ENCODE measurements around the gene STX18.

The STX18 gene

GRCh38 chr4:4415107-4415805 is 126.6 kb downstream of the STX18 start:
- Mint-ChIP-seq H3K27ac (no peak overlapping the region), H3K4me1 (no peaks in the 10 kb centered on the region), H3K27me3 (no peaks in the 10 kb centered on the region), H3K4me3 (no peak overlapping the region), H3K36me3 (peaks cover 35% of the 10 kb centered on the region), H3K9me3 (peaks cover 3% of the 10 kb centered on the region)
- ATAC-seq (ENCODE audit: low read depth) = no peak
- DNase-seq (ENCODE audit: low spot score in 2 of 2) = no peak

GRCh38 chr4:4413806-4414205 is 128.0 kb downstream of the STX18 start:
- DNase-seq (ENCODE audit: low spot score in 2 of 2) (no peak), ATAC-seq (ENCODE audit: low read depth) (no peak)
- H3K27me3 Mint-ChIP-seq = peaks cover 3% of the 10 kb centered on the region
- no peak overlapping the region for H3K4me3 Mint-ChIP-seq
- peaks cover 3% of the 10 kb centered on the region for H3K9me3 Mint-ChIP-seq
- peaks cover 22% of the 10 kb centered on the region for H3K36me3 Mint-ChIP-seq
- H3K4me1 Mint-ChIP-seq = no peaks in the 10 kb centered on the region
- no peak overlapping the region for H3K27ac Mint-ChIP-seq

- peaks cover 3% of the 10 kb centered on the region for H3K27me3 Mint-ChIP-seq
- no peak overlapping the region for H3K27ac Mint-ChIP-seq
- H3K4me3 Mint-ChIP-seq = no peak overlapping the region
- peaks cover 3% of the 10 kb centered on the region for H3K9me3 Mint-ChIP-seq
- H3K4me1 Mint-ChIP-seq = no peaks in the 10 kb centered on the region
- H3K36me3 Mint-ChIP-seq = peaks cover 18% of the 10 kb centered on the region
- ATAC-seq (ENCODE audit: low read depth) (no peak), DNase-seq (ENCODE audit: low spot score in 2 of 2) (no peak)
These were observed 128.5 kb downstream of the STX18 start for GRCh38 chr4:4413373-4413725.

GRCh38 chr4:4412641-4413372 is 129.0 kb downstream of the STX18 start:
- Mint-ChIP-seq H3K27me3 (peaks cover 3% of the 10 kb centered on the region), H3K27ac (no peak overlapping the region), H3K36me3 (peaks cover 15% of the 10 kb centered on the region), H3K4me3 (no peak overlapping the region), H3K4me1 (no peaks in the 10 kb centered on the region), H3K9me3 (peaks cover 3% of the 10 kb centered on the region)
- no peak for DNase-seq (ENCODE audit: low spot score in 2 of 2)
- no peak for ATAC-seq (ENCODE audit: low read depth)

GRCh38 chr4:4411906-4412305 is 129.9 kb downstream of the STX18 start:
- Mint-ChIP-seq H3K4me3 (no peak overlapping the region), H3K4me1 (no peaks in the 10 kb centered on the region), H3K9me3 (peaks cover 3% of the 10 kb centered on the region), H3K36me3 (peaks cover 9% of the 10 kb centered on the region), H3K27me3 (peaks cover 5% of the 10 kb centered on the region), H3K27ac (no peak overlapping the region)
- ATAC-seq (ENCODE audit: low read depth) (no peak), DNase-seq (ENCODE audit: low spot score in 2 of 2) (no peak)

- peaks cover 2% of the 10 kb centered on the region for H3K36me3 Mint-ChIP-seq
- no peak for DNase-seq (ENCODE audit: low spot score in 2 of 2)
- H3K27me3 Mint-ChIP-seq = peaks cover 11% of the 10 kb centered on the region
- no peak overlapping the region for H3K27ac Mint-ChIP-seq
- no peak for ATAC-seq (ENCODE audit: low read depth)
- H3K4me1 Mint-ChIP-seq = no peaks in the 10 kb centered on the region
- H3K9me3 Mint-ChIP-seq = no peaks in the 10 kb centered on the region
- no peak overlapping the region for H3K4me3 Mint-ChIP-seq
These were observed 131.6 kb downstream of the STX18 start for GRCh38 chr4:4410271-4410670.

- H3K9me3 Mint-ChIP-seq = no peaks in the 10 kb centered on the region
- H3K4me3 Mint-ChIP-seq = no peak overlapping the region
- DNase-seq (ENCODE audit: low spot score in 2 of 2) (no peak), ATAC-seq (ENCODE audit: low read depth) (no peak)
- peaks cover under 1% of the 10 kb centered on the region for H3K36me3 Mint-ChIP-seq
- H3K4me1 Mint-ChIP-seq = no peaks in the 10 kb centered on the region
- H3K27ac Mint-ChIP-seq = peak overlapping the region; percentile 40
- peaks cover 13% of the 10 kb centered on the region for H3K27me3 Mint-ChIP-seq
These were observed 132.3 kb downstream of the STX18 start for GRCh38 chr4:4409416-4410115.

GRCh38 chr4:4408576-4409335 is 133.1 kb downstream of the STX18 start:
- no peak for DNase-seq (ENCODE audit: low spot score in 2 of 2)
- no peak overlapping the region for H3K4me3 Mint-ChIP-seq
- H3K36me3 Mint-ChIP-seq = no peaks in the 10 kb centered on the region
- peaks cover 13% of the 10 kb centered on the region for H3K27me3 Mint-ChIP-seq
- H3K4me1 Mint-ChIP-seq = no peaks in the 10 kb centered on the region
- H3K27ac Mint-ChIP-seq = no peak overlapping the region
- ATAC-seq (ENCODE audit: low read depth) = no peak
- H3K9me3 Mint-ChIP-seq = no peaks in the 10 kb centered on the region

GRCh38 chr4:4408132-4408523 is 133.7 kb downstream of the STX18 start:
- Mint-ChIP-seq H3K9me3 (no peaks in the 10 kb centered on the region), H3K27ac (no peak overlapping the region), H3K27me3 (peaks cover 13% of the 10 kb centered on the region), H3K36me3 (no peaks in the 10 kb centered on the region), H3K4me1 (no peaks in the 10 kb centered on the region), H3K4me3 (no peak overlapping the region)
- ATAC-seq (ENCODE audit: low read depth) (no peak), DNase-seq (ENCODE audit: low spot score in 2 of 2) (no peak)

- Mint-ChIP-seq H3K27ac (no peak overlapping the region), H3K4me1 (no peaks in the 10 kb centered on the region)
- no peak for DNase-seq (ENCODE audit: low spot score in 2 of 2)
These were observed 134.3 kb downstream of the STX18 start for GRCh38 chr4:4407299-4408131.

GRCh38 chr4:4406455-4407298 is 135.2 kb downstream of the STX18 start:
- Mint-ChIP-seq H3K9me3 (no peaks in the 10 kb centered on the region), H3K36me3 (no peaks in the 10 kb centered on the region), H3K27me3 (peaks cover 14% of the 10 kb centered on the region), H3K27ac (no peak overlapping the region), H3K4me3 (no peak overlapping the region), H3K4me1 (no peaks in the 10 kb centered on the region)
- ATAC-seq (ENCODE audit: low read depth) (no peak), DNase-seq (ENCODE audit: low spot score in 2 of 2) (no peak)

More at GRCh38 chr4:4407299-4408131, 134.3 kb downstream of the STX18 start:
- peaks cover 13% of the 10 kb centered on the region for H3K27me3 Mint-ChIP-seq
- no peaks in the 10 kb centered on the region for H3K36me3 Mint-ChIP-seq
- no peak overlapping the region for H3K4me3 Mint-ChIP-seq
- no peak for ATAC-seq (ENCODE audit: low read depth)
- no peaks in the 10 kb centered on the region for H3K9me3 Mint-ChIP-seq

- peaks cover 14% of the 10 kb centered on the region for H3K27me3 Mint-ChIP-seq
These were observed 136.4 kb downstream of the STX18 start for GRCh38 chr4:4405358-4405962.

More at GRCh38 chr4:4405358-4405962, 136.4 kb downstream of the STX18 start:
- ATAC-seq (ENCODE audit: low read depth) = no peak
- Mint-ChIP-seq H3K36me3 (no peaks in the 10 kb centered on the region), H3K9me3 (no peaks in the 10 kb centered on the region), H3K27ac (no peak overlapping the region), H3K4me3 (no peak overlapping the region), H3K4me1 (no peaks in the 10 kb centered on the region)
- DNase-seq (ENCODE audit: low spot score in 2 of 2) = no peak
